ENCODE data around the gene RAB40C.

RAB40C gene

DNA sequence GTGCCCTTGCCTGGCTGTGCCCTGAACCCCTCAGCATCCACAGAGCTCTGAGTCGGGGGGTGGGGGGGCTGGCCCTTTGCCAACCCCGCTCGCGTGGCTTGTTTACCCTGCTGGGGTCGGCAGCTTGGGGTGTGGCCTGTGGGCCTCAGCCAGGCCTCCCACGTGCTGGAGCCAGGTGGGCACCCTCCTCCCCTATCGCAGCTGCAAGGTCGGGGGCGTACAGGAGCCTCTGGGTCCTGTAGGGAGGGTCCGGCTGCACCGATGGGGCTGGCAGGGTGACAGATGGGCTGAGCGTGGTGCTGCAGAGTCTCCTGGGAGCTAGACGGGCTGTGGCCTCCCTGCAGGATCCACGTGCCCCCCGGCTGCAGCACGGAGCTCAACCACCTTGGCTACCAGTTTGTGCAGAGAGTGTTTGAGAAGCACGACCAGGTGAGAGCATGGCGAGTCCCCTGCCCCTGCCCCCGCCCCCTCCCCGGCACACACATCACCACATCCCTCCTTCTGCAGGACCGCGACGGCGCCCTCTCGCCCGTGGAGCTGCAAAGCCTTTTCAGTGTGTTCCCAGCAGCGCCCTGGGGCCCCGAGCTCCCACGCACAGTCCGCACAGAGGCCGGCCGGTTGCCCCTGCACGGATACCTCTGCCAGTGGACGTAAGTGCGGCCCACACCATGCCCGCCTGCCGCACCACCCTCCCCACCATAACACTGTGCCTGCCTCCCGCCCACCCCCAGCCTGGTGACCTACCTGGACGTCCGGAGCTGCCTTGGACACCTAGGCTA lies 81.7 kb downstream of the RAB40C start:
- DNase-seq = no peak

GRCh38 chr16:672371-672770 lies 82.5 kb downstream of the RAB40C start:
- no peak for DNase-seq

DNA sequence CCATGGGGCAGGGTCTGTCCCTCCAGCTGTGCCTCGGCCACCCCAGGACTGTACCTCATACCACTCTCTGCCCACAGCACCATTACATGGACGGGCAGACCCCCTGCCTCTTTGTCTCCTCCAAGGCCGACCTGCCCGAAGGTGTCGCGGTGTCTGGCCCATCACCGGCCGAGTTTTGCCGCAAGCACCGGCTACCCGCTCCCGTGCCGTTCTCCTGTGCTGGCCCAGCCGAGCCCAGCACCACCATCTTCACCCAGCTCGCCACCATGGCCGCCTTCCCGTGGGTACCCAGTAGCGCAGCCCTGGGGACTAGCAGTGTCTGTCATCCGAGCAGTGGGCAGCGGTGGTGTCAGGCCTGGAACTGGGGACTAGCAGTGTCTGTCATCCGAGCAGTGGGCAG lies 83.0 kb downstream of the RAB40C start:
- no peak for DNase-seq

DNA sequence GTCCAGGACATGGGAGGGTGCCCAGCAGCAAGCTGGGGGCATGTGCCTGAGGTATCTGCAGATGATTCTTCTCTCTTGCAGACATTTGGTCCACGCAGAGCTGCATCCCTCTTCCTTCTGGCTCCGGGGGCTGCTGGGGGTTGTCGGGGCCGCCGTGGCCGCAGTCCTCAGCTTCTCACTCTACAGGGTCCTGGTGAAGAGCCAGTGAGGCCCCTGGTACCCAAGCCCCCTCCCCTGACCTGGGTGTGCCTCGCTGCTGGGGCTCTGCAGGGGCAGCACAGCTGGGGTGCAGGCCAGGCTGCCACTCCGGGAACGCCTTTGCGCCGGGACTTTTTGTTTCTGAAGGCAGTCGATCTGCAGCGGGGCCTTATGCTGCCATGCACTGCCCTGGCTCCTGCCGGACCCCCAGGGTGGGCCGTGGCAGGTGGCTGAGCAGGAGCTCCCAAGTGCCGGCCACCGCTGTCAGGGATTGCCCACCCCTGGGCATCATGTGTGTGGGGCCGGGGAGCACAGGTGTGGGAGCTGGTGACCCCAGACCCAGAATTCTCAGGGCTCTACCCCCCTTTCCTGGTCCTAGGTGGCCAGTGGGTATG lies 83.6 kb downstream of the RAB40C start:
- no peak for DNase-seq

DNA sequence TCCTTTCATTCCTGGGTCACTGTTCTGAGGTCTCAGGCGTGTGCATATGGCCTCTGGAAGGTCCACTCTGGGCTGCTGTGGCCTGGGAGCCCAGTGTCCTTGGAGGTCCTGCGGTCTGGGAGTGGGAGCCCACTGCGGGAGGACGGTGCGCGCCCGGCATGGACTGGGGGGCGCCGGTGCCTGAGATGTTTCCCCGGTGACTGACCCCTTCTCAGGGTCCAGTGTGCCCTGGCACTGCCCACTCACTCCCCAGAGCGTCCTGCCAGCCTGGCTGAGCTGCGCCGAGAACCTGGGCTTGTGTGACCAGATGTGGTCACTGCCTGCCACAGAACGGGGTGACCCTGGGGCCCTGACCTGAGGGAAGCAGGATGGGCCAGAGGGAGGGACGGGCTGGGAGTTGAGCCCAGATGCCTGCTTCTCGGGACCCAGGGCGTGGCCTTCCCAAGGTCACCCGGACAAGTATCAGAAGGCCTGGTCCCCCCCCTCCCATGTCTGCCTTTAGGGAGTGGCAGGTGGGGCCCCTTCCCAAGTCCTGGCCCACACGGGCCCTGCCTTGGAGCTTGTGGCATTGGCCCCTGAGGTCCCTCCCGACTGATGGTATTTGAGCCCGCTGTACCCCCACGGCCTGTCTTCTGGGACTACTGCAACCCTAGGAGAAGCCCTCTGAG lies 84.5 kb downstream of the RAB40C start:
- DNase-seq = no peak

- no peak for DNase-seq
Measured at GRCh38 chr16:674968-675883, 85.4 kb downstream of the RAB40C start, which contains the start of gene RHBDL1. Gene RHBDL1 (plus strand): TSS chr16:675671. CDS start chr16:675791, 120 bp downstream.

DNA sequence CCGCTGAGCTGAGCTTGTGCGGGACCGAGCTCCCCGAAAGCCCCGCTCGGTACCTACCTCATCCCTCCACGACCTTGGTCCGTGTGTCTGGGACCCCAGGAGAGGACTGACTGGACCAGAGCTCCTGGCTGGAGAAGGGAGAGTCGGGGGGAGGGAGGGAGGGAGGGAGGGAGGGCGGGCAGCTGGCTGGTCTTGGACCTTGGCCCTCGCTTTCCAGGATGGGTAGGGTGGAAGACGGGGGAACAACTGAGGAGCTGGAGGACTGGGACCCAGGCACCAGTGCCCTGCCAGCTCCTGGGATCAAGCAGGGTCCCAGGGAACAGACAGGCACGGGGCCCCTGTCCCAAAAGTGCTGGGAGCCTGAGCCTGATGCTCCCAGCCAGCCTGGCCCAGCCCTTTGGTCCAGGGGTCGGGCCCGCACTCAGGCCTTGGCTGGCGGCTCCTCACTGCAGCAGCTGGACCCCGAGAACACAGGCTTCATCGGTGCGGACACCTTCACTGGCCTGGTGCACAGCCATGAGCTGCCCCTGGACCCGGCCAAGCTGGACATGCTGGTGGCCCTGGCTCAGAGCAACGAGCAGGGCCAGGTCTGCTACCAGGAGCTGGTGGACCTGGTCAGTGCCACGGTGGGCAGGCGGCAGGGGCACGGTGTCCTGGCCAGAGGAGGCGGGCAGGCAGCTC lies 86.2 kb downstream of the RAB40C start:
- DNase-seq = no peak

DNA sequence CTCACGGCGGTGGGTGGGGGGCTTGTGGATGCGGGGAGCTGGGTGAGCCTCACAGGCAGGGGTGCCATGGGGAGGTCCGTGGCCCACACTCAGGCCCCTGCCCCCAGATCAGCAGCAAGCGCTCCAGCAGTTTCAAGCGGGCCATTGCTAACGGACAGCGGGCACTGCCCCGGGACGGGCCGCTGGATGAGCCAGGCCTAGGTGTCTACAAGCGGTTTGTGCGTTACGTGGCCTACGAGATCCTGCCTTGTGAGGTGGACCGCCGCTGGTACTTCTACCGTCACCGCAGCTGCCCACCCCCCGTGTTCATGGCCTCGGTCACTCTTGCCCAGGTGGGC lies 86.7 kb downstream of the RAB40C start:
- no peak for DNase-seq

- DNase-seq = peak; percentile 86
Measured at GRCh38 chr16:676913-677312, 87.0 kb downstream of the RAB40C start.

DNA sequence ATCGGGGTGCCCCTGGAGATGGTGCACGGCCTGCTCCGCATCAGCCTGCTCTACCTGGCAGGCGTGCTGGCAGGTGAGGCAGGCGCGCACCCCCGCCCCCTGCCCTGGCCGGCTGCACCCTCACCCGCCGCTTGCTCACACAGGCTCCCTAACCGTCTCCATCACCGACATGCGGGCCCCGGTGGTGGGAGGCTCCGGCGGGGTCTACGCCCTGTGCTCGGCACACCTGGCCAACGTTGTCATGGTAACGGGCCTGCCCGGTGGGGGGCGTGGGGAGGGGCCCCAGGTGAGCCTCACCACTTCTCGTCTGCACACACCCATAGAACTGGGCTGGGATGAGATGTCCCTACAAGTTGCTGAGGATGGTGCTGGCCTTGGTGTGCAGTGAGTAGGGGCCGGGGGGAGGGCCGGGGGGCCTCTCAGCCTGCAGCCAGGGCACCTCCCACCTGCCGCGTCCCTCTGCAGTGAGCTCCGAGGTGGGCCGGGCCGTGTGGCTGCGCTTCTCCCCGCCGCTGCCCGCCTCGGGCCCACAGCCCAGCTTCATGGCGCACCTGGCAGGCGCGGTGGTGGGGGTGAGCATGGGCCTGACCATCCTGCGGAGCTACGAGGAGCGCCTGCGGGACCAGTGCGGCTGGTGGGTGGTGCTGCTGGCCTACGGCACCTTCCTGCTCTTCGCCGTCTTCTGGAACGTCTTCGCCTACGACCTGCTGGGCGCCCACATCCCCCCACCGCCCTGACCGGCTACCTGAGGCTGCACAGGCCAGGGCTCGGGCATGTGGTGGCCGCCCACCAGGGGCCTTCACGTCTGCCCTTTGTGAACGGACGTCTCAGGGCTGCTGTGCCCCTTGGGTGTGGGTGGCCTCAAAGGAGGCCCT lies 87.7 kb downstream of the RAB40C start:
- DNase-seq = peak; percentile 64

GRCh38 chr16:678209-678857 lies 88.5 kb downstream of the RAB40C start:
- DNase-seq = no peak
